Skin epidermis (tissue), 12 donors: Measurements from ENCODE around the gene FOXE3.

ENCODE experiments used
- H3K27ac ChIP-seq, 21 experiments: fragments of 200-600 bp; sonication (generic) in 11 of 21; one replicate each; pipeline ENCODE4 v1.5.0; 2020; ENCODE audit warnings: mild to moderate bottlenecking in 3 of 21, inconsistent platforms in 2 of 21, moderate library complexity in 2 of 21
- H3K4me3 ChIP-seq, 7 experiments: fragments of 200-600 bp; sonication (generic) in 2 of 7; one replicate each; pipeline ENCODE4 v1.5.0; 2020; ENCODE audit warnings: inconsistent platforms in 2 of 7, mild to moderate bottlenecking in 2 of 7, moderate library complexity in 1 of 7

FOXE3 gene

GRCh38 chr1:47433037-47433421, 16.9 kb downstream of the FOXE3 start:
- Histone ChIP-seq H3K27ac (no peak overlapping the region), H3K4me3 (peak overlapping the region in 1 of 7 experiments; percentile 15)

- H3K27ac ChIP-seq: peak overlapping the region in 1 of 21 experiments; percentile 21
- H3K4me3 ChIP-seq: peak overlapping the region in 1 of 7 experiments; percentile 13
Observed at GRCh38 chr1:47433477-47434050, 17.5 kb downstream of the FOXE3 start.

- Histone ChIP-seq H3K4me3 (peak overlapping the region in 2 of 7 experiments; percentile 9 to 13), H3K27ac (peak overlapping the region in 1 of 21 experiments; percentile 21)
Observed at GRCh38 chr1:47434051-47434842, 18.2 kb downstream of the FOXE3 start.

- no peak overlapping the region for H3K4me3 ChIP-seq
Observed at GRCh38 chr1:47435506-47436303, 19.6 kb downstream of the FOXE3 start.

GRCh38 chr1:47436304-47436978, 20.4 kb downstream of the FOXE3 start:
- H3K4me3 ChIP-seq: peak overlapping the region; percentile 47 to 71 (median 59)
- peak overlapping the region in 15 of 21 experiments; percentile 9 to 90 (median 75) for H3K27ac ChIP-seq

More at GRCh38 chr1:47435506-47436303, 19.6 kb downstream of the FOXE3 start:
- H3K27ac ChIP-seq: no peak overlapping the region

GRCh38 chr1:47436979-47437446, 20.9 kb downstream of the FOXE3 start:
- peak overlapping the region; percentile 47 to 71 (median 59) for H3K4me3 ChIP-seq
- H3K27ac ChIP-seq: peak overlapping the region; percentile 9 to 90 (median 75)

- peak within 1 kb of the TSS; percentile 22 to 90 (median 75) for H3K27ac ChIP-seq
- peak within 1 kb of the TSS; percentile 47 to 71 (median 59) for H3K4me3 ChIP-seq
Observed at GRCh38 chr1:47437447-47438164, 21.5 kb downstream of the FOXE3 start, which contains the start of gene FOXD2. TSS of gene FOXD2 (plus strand) at chr1:47438044. CDS start at chr1:47438136, 92 bp downstream.

- Histone ChIP-seq H3K4me3 (peak overlapping the region; percentile 47 to 71 (median 59)), H3K27ac (peak overlapping the region in 14 of 21 experiments; percentile 29 to 90 (median 77))
Observed at GRCh38 chr1:47438165-47439016, 22.3 kb downstream of the FOXE3 start.

GRCh38 chr1:47439017-47439818, 23.1 kb downstream of the FOXE3 start:
- H3K27ac ChIP-seq: no peak overlapping the region

GRCh38 chr1:47439819-47440598, 23.9 kb downstream of the FOXE3 start:
- Histone ChIP-seq H3K27ac (no peak overlapping the region), H3K4me3 (no peak overlapping the region)

More at GRCh38 chr1:47439017-47439818, 23.1 kb downstream of the FOXE3 start:
- peak overlapping the region in 2 of 7 experiments; percentile 66 to 71 for H3K4me3 ChIP-seq

- Histone ChIP-seq H3K27ac (no peak overlapping the region), H3K4me3 (no peak overlapping the region)
Observed at GRCh38 chr1:47440599-47441081, 24.6 kb downstream of the FOXE3 start.

- Histone ChIP-seq H3K27ac (no peak overlapping the region), H3K4me3 (no peak overlapping the region)
Observed at GRCh38 chr1:47441450-47442106, 25.5 kb downstream of the FOXE3 start.

- H3K27ac ChIP-seq: no peak overlapping the region
- no peak overlapping the region for H3K4me3 ChIP-seq
Observed at GRCh38 chr1:47442202-47442601, 26.1 kb downstream of the FOXE3 start.

- Histone ChIP-seq H3K4me3 (no peak overlapping the region), H3K27ac (no peak overlapping the region)
Observed at GRCh38 chr1:47442842-47443529, 26.9 kb downstream of the FOXE3 start.
